Cardiac fibroblast (primary cell): Measurements from ENCODE around the gene SSBP3.

ENCODE experiments used
- DNase-seq, 2 donors: peaks; one replicate each; pipeline versions ENCODE4 v3.0.0 to v3.0.0-alpha.2; 2010; ENCODE audit warnings: low read depth in 2 of 2
- H3K4me3 ChIP-seq, 2 donors: replicated peaks in 1 of 2; 1 replicate in 1 of 2; 2 replicates in 1 of 2; pipeline ENCODE4 v1.5.1; 2011; ENCODE audit warnings: low read depth in 2 of 2, low read length in 2 of 2, mild to moderate bottlenecking in 2 of 2, moderate library complexity in 1 of 2
- TF ChIP-seq, protein P1 (sequence below): IDR thresholded peaks from one replicate; pipeline ENCODE4 v1.5.1; 2011; ENCODE audit warnings: low read depth, mild to moderate bottlenecking, low read length, inconsistent platforms

Gene SSBP3

DNA sequence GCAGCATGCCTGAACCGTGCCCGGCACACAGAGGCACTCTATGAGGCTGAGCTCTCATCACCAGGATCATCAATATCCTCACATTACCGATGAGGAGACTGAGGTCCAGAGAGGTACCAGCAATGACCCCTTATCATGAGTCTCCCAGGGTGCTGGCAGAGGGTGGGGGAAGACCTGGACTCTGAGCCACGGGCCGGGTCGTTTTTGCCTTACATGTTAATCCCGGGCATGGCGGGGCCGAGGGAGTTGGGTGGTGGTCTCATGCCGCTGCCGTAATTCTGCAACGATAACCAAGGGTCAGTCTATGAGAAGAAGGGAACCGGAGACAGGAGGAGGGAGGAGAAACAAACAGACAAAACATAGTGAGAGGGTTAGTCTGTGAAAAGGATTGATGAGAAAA is 163.2 kb downstream of the SSBP3 start:
- TF ChIP-seq, protein P1, sequence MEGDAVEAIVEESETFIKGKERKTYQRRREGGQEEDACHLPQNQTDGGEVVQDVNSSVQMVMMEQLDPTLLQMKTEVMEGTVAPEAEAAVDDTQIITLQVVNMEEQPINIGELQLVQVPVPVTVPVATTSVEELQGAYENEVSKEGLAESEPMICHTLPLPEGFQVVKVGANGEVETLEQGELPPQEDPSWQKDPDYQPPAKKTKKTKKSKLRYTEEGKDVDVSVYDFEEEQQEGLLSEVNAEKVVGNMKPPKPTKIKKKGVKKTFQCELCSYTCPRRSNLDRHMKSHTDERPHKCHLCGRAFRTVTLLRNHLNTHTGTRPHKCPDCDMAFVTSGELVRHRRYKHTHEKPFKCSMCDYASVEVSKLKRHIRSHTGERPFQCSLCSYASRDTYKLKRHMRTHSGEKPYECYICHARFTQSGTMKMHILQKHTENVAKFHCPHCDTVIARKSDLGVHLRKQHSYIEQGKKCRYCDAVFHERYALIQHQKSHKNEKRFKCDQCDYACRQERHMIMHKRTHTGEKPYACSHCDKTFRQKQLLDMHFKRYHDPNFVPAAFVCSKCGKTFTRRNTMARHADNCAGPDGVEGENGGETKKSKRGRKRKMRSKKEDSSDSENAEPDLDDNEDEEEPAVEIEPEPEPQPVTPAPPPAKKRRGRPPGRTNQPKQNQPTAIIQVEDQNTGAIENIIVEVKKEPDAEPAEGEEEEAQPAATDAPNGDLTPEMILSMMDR = no peak
- H3K4me3 ChIP-seq = no peak overlapping the region
- DNase-seq = no peak

DNA sequence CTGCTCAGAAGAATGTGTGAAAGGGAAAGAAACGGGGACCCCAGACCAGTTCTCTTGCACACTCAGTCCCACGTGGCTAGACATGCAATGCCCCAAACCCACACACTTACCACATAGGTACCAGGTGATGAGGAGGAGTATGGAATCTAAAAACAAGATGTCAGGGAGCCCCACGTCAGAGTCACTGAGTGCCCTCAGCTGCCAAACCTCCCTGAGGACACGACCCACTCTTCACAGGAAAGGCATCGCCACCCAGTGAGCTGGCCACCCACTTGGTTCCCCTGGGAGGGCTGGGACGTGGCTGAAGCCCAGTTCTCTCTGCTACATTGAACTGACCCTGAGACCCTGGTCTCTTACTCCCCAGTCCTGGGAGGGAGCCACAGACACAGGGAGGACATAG is 164.8 kb downstream of the SSBP3 start:
- TF ChIP-seq, protein P1 = no peak
- no peak for DNase-seq
- no peak overlapping the region for H3K4me3 ChIP-seq

GRCh38 chr1:54240741-54241335 is 165.4 kb downstream of the SSBP3 start:
- no peak overlapping the region for H3K4me3 ChIP-seq
- DNase-seq = no peak
- TF ChIP-seq, protein P1 = no peak

DNA sequence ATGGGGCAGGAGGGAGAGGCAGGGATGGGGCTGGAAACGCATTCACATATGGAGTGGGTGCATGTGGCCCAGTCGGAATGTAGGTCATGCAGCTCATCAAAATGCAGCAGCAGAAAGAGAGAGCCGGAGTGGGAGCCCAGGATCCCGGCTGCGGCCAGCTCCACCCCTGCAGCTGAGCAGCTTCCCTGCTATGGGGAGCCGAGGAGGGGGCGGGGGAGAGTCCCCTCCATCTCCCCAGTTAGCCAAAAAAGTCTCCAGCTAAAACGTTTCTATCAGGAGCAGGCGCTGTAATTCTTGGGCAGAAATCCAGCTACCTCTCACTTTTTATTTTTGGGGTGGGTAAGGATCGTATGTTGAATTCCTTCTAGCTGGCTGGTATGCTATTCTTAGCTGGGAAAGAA is 166.6 kb downstream of the SSBP3 start:
- no peak for DNase-seq
- no peak overlapping the region for H3K4me3 ChIP-seq
- TF ChIP-seq, protein P1 = no peak

DNA sequence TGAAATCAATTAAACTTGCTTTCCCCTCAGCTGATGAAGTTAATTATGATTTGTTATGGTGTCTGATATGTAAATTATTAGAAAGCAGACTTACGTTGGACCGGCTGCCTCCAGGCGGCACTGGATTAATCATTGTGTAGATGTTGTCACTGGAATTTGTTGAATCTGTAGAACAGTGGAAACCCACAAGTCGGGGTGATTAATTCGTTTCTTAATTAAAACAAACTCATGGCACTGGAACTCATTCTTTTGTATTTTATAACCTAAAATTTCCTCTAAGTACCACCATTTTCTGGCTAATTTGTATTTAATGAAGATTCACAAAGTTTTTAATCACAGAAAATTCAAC is 167.2 kb downstream of the SSBP3 start:
- H3K4me3 ChIP-seq = no peak overlapping the region
- TF ChIP-seq, protein P1 = no peak
- DNase-seq = no peak

DNA sequence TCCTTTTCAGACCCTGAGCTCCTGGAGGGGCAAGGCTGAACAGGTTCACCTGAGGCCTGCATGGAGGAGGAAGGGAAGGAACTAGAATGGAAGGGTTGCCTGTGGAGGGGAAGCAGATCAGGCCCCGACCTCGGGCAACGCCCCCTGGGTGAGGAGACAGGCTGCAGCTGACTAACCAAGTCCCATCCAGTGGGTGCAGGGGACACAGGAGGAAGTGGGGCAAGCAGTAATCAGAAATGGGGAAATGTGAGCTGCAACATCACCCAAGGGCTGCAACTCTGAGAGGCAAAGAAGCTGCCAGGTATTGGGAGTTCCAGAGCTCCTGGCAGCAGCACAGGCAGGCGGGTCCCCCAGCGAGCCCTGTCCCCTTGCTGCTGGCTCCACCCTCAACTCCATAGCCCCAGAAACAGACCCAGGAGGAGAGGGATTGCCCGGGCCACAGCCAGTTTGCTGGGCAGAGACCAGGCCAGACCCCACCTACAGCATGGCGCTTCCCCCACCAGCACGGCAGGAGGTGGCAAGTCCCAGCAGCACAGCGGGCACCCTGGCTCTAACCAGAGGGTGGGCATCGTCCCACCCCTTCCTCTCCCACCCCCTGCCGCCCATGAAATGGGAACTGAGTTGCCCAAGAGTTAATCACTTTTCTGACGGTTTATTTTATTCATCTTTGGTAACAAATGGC is 167.7 kb downstream of the SSBP3 start:
- TF ChIP-seq, protein P1 = no peak
- DNase-seq = no peak

DNA sequence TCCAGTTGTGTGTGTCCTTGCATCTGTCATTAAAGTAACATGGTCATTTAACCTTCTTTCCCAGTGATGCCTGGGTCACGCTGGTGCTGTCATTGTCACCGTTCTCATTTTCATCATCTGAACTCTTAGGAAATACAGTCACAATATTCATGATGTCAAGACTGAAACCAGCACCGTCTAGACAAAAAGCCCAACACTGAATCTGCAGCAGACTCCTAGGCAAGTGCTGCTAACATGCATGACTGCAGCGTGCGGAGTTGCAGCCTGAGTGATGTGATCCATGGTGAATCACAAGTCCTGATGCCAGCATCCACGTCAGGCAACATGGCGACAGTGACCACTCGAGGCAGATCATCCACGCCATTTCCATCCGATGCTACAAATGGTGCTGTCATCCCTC is 168.6 kb downstream of the SSBP3 start:
- no peak overlapping the region for H3K4me3 ChIP-seq
- DNase-seq = no peak
- TF ChIP-seq, protein P1 = no peak

More for the DNA sequence above, 167.7 kb downstream of the SSBP3 start:
- no peak overlapping the region for H3K4me3 ChIP-seq
